ENCODE data around the gene BSDC1. TPM values are rescaled to one million over a fixed set of nuclear protein-coding genes. Genes with fewer than 3 reads are reported as not detected.

Gene BSDC1
- polyA plus RNA-seq, 1 donor from 2014 or later = 158 TPM

GRCh38 chr1:32349211-32349708 lies 45.0 kb downstream of the BSDC1 start:
- H3K27ac ChIP-seq (ENCODE audit: low read length) = no peak overlapping the region
- no peaks in the 10 kb centered on the region for H4K20me1 ChIP-seq (ENCODE audit: insufficient read depth)
- H2AFZ ChIP-seq (ENCODE audit: low read depth, low read length) = no peak overlapping the region
- H3K36me3 ChIP-seq (ENCODE audit: insufficient read depth, low read length) = no peaks in the 10 kb centered on the region
- H3K79me2 ChIP-seq (replicated peaks; ENCODE audit: insufficient read depth, low read length) = no peaks in the 10 kb centered on the region
- H3K27me3 ChIP-seq (ENCODE audit: insufficient read depth, low read depth, low read length) = no peaks in the 10 kb centered on the region
- no peaks in the 10 kb centered on the region for H3F3A ChIP-seq (ENCODE audit: insufficient read depth, low read length, poor library complexity, severe bottlenecking)
- no peak for TF ChIP-seq CTCF (IDR thresholded peaks at IDR 0.05; ENCODE audit: poor library complexity, severe bottlenecking)
- no peak for TF ChIP-seq TAF1 (IDR thresholded peaks at IDR 0.05; ENCODE audit: low read depth)
- TF ChIP-seq EP300 (conservative IDR thresholded peaks at IDR 0.05; ENCODE audit: poor library complexity, severe bottlenecking) = no peak
- no peak for TF ChIP-seq RAD21 (conservative IDR thresholded peaks at IDR 0.05)
- no peak for TF ChIP-seq MXI1 (conservative IDR thresholded peaks at IDR 0.05; ENCODE audit: poor library complexity, severe bottlenecking)
- no peak for TF ChIP-seq REST (IDR thresholded peaks at IDR 0.05; ENCODE audit: borderline replicate concordance)
- no peak for TF ChIP-seq SMC3 (conservative IDR thresholded peaks at IDR 0.05; ENCODE audit: poor library complexity)
- TF ChIP-seq POLR2AphosphoS5 (IDR thresholded peaks at IDR 0.05) = no peak
- TF ChIP-seq EZH2 (IDR thresholded peaks at IDR 0.05; ENCODE audit: borderline replicate concordance, insufficient read depth, low read length, poor library complexity, severe bottlenecking) = no peak
- H3K4me3 ChIP-seq (ENCODE audit: low read length) = no peak overlapping the region
- no peaks in the 10 kb centered on the region for H3K9me3 ChIP-seq (ENCODE audit: low read length)
- H3K9ac ChIP-seq (ENCODE audit: low read length) = no peak overlapping the region
- H3K9me2 ChIP-seq (ENCODE audit: insufficient read depth, low read length) = no peaks in the 10 kb centered on the region
- no peak overlapping the region for H3K4me2 ChIP-seq (ENCODE audit: low read length)

GRCh38 chr1:32346532-32347157 lies 47.6 kb downstream of the BSDC1 start:
- Histone ChIP-seq H4K20me1 (ENCODE audit: insufficient read depth) (no peaks in the 10 kb centered on the region), H3K27me3 (ENCODE audit: insufficient read depth, low read depth, low read length) (no peaks in the 10 kb centered on the region), H3K4me3 (ENCODE audit: low read length) (no peak overlapping the region), H3K27ac (ENCODE audit: low read length) (no peak overlapping the region), H3K9me3 (ENCODE audit: low read length) (no peaks in the 10 kb centered on the region), H2AFZ (ENCODE audit: low read depth, low read length) (no peak overlapping the region), H3K9me2 (ENCODE audit: insufficient read depth, low read length) (no peaks in the 10 kb centered on the region), H3F3A (ENCODE audit: insufficient read depth, low read length, poor library complexity, severe bottlenecking) (no peaks in the 10 kb centered on the region), H3K4me2 (ENCODE audit: low read length) (no peak overlapping the region), H3K79me2 (replicated peaks; ENCODE audit: insufficient read depth, low read length) (no peaks in the 10 kb centered on the region), H3K9ac (ENCODE audit: low read length) (no peak overlapping the region), H3K36me3 (ENCODE audit: insufficient read depth, low read length) (no peaks in the 10 kb centered on the region)
- TF ChIP-seq REST (IDR thresholded peaks at IDR 0.05; ENCODE audit: borderline replicate concordance) = no peak
- no peak for TF ChIP-seq CTCF (IDR thresholded peaks at IDR 0.05; ENCODE audit: poor library complexity, severe bottlenecking)
- TF ChIP-seq MXI1 (conservative IDR thresholded peaks at IDR 0.05; ENCODE audit: poor library complexity, severe bottlenecking) = no peak
- TF ChIP-seq EZH2 (IDR thresholded peaks at IDR 0.05; ENCODE audit: borderline replicate concordance, insufficient read depth, low read length, poor library complexity, severe bottlenecking) = no peak
- no peak for TF ChIP-seq SMC3 (conservative IDR thresholded peaks at IDR 0.05; ENCODE audit: poor library complexity)
- TF ChIP-seq EP300 (conservative IDR thresholded peaks at IDR 0.05; ENCODE audit: poor library complexity, severe bottlenecking) = no peak
- TF ChIP-seq RAD21 (conservative IDR thresholded peaks at IDR 0.05) = no peak
- no peak for TF ChIP-seq POLR2AphosphoS5 (IDR thresholded peaks at IDR 0.05)
- no peak for TF ChIP-seq TAF1 (IDR thresholded peaks at IDR 0.05; ENCODE audit: low read depth)
